SK-N-SH (cell line): ENCODE measurements around the gene FANCE. TPM values are rescaled to one million over a fixed set of nuclear protein-coding genes. Genes with fewer than 3 reads are reported as not detected.

Experiments
- CTCF ChIA-PET: fragments of 300-600, 350-600 bp; formaldehyde crosslinking; extraction: SDS; loops from one replicate; lab custom pipeline; 2021; lab: Yijun Ruan, JAX
- POLR2A ChIA-PET: fragments of 350-600 bp; sonication (Branson Sonifier 250); formaldehyde crosslinking; extraction: SDS; loops from one replicate; lab custom pipeline; 2020; ENCODE audit warnings: antibody characterized with exemption, inconsistent platforms; lab: Yijun Ruan, JAX
- DNase-seq: peaks from one replicate; pipeline ENCODE4 v3.0.0; 2012
- H2AFZ ChIP-seq: fragments of 200-600 bp; sonication (generic); 2 replicates; pipeline ENCODE4 v1.8.1; 2016; ENCODE audit warnings: antibody characterized with exemption, mild to moderate bottlenecking, low read depth
- H3F3A ChIP-seq: fragments of 200-600 bp; sonication (generic); replicated peaks from 2 replicates; pipeline ENCODE3; 2016; ENCODE audit warnings: antibody characterized with exemption, mild to moderate bottlenecking; ENCODE audit not compliant: insufficient read depth
- H3K27ac ChIP-seq, 2 experiments: fragments of 200-500 bp in 1 of 2; fragments of 200-600 bp in 1 of 2; sonication (Bioruptor generic) in 1 of 2; sonication (generic), shearing (Covaris generic) in 1 of 2; 2 replicates each; pipeline versions ENCODE4 v1.5.1 to v1.6.1; 2014 to 2016; ENCODE audit warnings: low read depth in 2 of 2, inconsistent platforms in 1 of 2, low read length in 1 of 2, mild to moderate bottlenecking in 1 of 2, mixed read lengths in 1 of 2
- H3K27me3 ChIP-seq: fragments of 200-600 bp; sonication (generic), shearing (Covaris generic); 2 replicates; pipeline ENCODE4 v1.6.1; 2016; ENCODE audit warnings: mixed run types; ENCODE audit not compliant: insufficient read depth
- H3K36me3 ChIP-seq, 2 experiments: fragments of 200-500 bp in 1 of 2; fragments of 200-600 bp in 1 of 2; sonication (Bioruptor generic) in 1 of 2; sonication (generic) in 1 of 2; replicated peaks in 1 of 2; 2 replicates each; pipeline versions ENCODE3 to v1.5.1; 2014 to 2016; ENCODE audit warnings: low read length in 1 of 2, mild to moderate bottlenecking in 1 of 2; ENCODE audit not compliant: insufficient read depth in 2 of 2, control insufficient read depth in 1 of 2
- H3K4me1 ChIP-seq, 2 experiments: fragments of 200-500 bp in 1 of 2; fragments of 200-600 bp in 1 of 2; sonication (Bioruptor generic) in 1 of 2; sonication (generic), shearing (Covaris generic) in 1 of 2; 2 replicates each; pipeline versions ENCODE4 v1.5.1 to v1.6.1; 2014 to 2016; ENCODE audit warnings: low read depth in 1 of 2, low read length in 1 of 2, mixed run types in 1 of 2; ENCODE audit not compliant: insufficient read depth in 2 of 2, control insufficient read depth in 1 of 2
- H3K4me2 ChIP-seq: fragments of 200-600 bp; sonication (generic), shearing (Covaris generic); 2 replicates; pipeline ENCODE4 v1.6.1; 2017; ENCODE audit warnings: mixed run types
- H3K4me3 ChIP-seq, 2 experiments: fragments of 200-500 bp in 1 of 2; fragments of 200-600 bp in 1 of 2; sonication (Bioruptor generic) in 1 of 2; sonication (generic), shearing (Covaris generic) in 1 of 2; 2 replicates each; pipeline versions ENCODE4 v1.5.1 to v1.8.1; 2014 to 2016; ENCODE audit warnings: low read depth in 2 of 2, inconsistent platforms in 1 of 2, low read length in 1 of 2, mild to moderate bottlenecking in 1 of 2, mixed read lengths in 1 of 2, moderate library complexity in 1 of 2
- H3K79me2 ChIP-seq: fragments of 200-600 bp; sonication (generic); 2 replicates; pipeline ENCODE4 v1.8.1; 2017; ENCODE audit warnings: mild to moderate bottlenecking; ENCODE audit not compliant: insufficient read depth
- H3K9ac ChIP-seq: fragments of 200-600 bp; sonication (generic); 2 replicates; pipeline ENCODE4 v1.6.1; 2017; ENCODE audit warnings: mixed run types
- H3K9me2 ChIP-seq: fragments of 200-600 bp; sonication (generic); 2 replicates; pipeline ENCODE4 v1.6.1; 2017; ENCODE audit warnings: mixed run types
- H3K9me3 ChIP-seq: fragments of 200-600 bp; sonication (generic); 2 replicates; pipeline ENCODE4 v1.6.1; 2017; ENCODE audit warnings: mixed run types, mild to moderate bottlenecking, moderate library complexity
- H4K20me1 ChIP-seq: fragments of 200-600 bp; sonication (generic); 2 replicates; pipeline ENCODE4 v1.6.1; 2017; ENCODE audit warnings: mild to moderate bottlenecking, mixed run types; ENCODE audit not compliant: insufficient read depth
- CTCF ChIP-seq: fragments of 200-600 bp; sonication (generic); IDR thresholded peaks from 2 replicates; pipeline ENCODE4 v1.6.1; 2017; ENCODE audit warnings: antibody characterized with exemption, mild to moderate bottlenecking, moderate library complexity
- ELF1 ChIP-seq: IDR thresholded peaks from 2 replicates; pipeline ENCODE4 v1.4.0; 2012
- EZH2phosphoT487 ChIP-seq: fragments of 200-600 bp; sonication (generic); IDR thresholded peaks from 2 replicates; pipeline ENCODE4 v1.6.1; 2017; ENCODE audit warnings: low read depth, mixed run types, mild to moderate bottlenecking, antibody characterized with exemption, moderate library complexity, borderline replicate concordance
- FOSL2 ChIP-seq: IDR thresholded peaks from 2 replicates; pipeline ENCODE4 v1.4.0; 2012; ENCODE audit warnings: low read depth, mild to moderate bottlenecking, moderate library complexity, borderline replicate concordance
- JUND ChIP-seq: IDR thresholded peaks from 2 replicates; pipeline ENCODE4 v1.4.0; 2012
- MEF2A ChIP-seq: IDR thresholded peaks from 2 replicates; pipeline ENCODE4 v1.4.0; 2012; ENCODE audit warnings: low read depth, borderline replicate concordance
- NFIC ChIP-seq: IDR thresholded peaks from 2 replicates; pipeline ENCODE4 v1.4.0; 2012; ENCODE audit warnings: borderline replicate concordance
- NRF1 ChIP-seq: IDR thresholded peaks from 2 replicates; pipeline ENCODE4 v1.6.1; 2012; ENCODE audit warnings: low read depth, mild to moderate bottlenecking, low read length
- POLR2AphosphoS5 ChIP-seq: IDR thresholded peaks from 2 replicates; pipeline ENCODE4 v1.6.1; 2012; ENCODE audit warnings: low read depth, low read length
- RAD21 ChIP-seq: IDR thresholded peaks from 2 replicates; pipeline ENCODE4 v1.6.1; 2012; ENCODE audit warnings: mild to moderate bottlenecking, low read length
- RCOR1 ChIP-seq: fragments of 150-350 bp; IDR thresholded peaks from 2 replicates; pipeline ENCODE4 v1.6.1; 2017; ENCODE audit warnings: antibody characterized with exemption, low read length
- REST ChIP-seq: IDR thresholded peaks from 2 replicates; pipeline ENCODE4 v1.6.1; 2012; ENCODE audit warnings: mild to moderate bottlenecking, low read depth, low read length, moderate library complexity
- RXRA ChIP-seq: IDR thresholded peaks from 2 replicates; pipeline ENCODE4 v1.4.0; 2012; ENCODE audit warnings: low read depth, mild to moderate bottlenecking, borderline replicate concordance
- TAF1 ChIP-seq: IDR thresholded peaks from 2 replicates; pipeline ENCODE4 v1.6.1; 2012; ENCODE audit warnings: low read depth, mild to moderate bottlenecking, low read length, moderate library complexity, borderline replicate concordance
- TCF12 ChIP-seq: IDR thresholded peaks from 2 replicates; pipeline ENCODE4 v1.4.0; 2012
- TEAD4 ChIP-seq: IDR thresholded peaks from 2 replicates; pipeline ENCODE4 v1.4.0; 2012; ENCODE audit warnings: mild to moderate bottlenecking, borderline replicate concordance; ENCODE audit not compliant: insufficient read depth
- WGBS: methylation state at CpG from one replicate; pipeline ENCODE4 v1.1.6; 2017; ENCODE audit warnings: low lambda C conversion rate; 5-methylcytosine and 5-hydroxymethylcytosine counted together
- polyA plus RNA-seq, 3 experiments: library from polyadenylated mRNA; depleted of rRNA; stranded (reverse); fragments of >200 nt; gene quantifications; 2 replicates each; pipeline ENCODE4 v1.2.3, GENCODE V29; 2012
- TF ChIP-seq, protein P1 (sequence below): IDR thresholded peaks from 2 replicates; pipeline ENCODE4 v1.4.0; 2012; ENCODE audit warnings: low read depth
- TF ChIP-seq, protein P2 (sequence below): IDR thresholded peaks from 2 replicates; pipeline ENCODE4 v1.4.0; 2012; ENCODE audit warnings: low read depth, borderline replicate concordance

Gene FANCE
- polyA plus RNA-seq, 1 of the 3 experiments (the other 2 are of a cell fraction): 5.8 TPM

- 51% methylated on average over 2 of the region's 2 CpGs for WGBS
- no peak overlapping the region for H3K9ac ChIP-seq
- H3K9me3 ChIP-seq: no peaks in the 10 kb centered on the region
- H3K79me2 ChIP-seq: no peaks in the 10 kb centered on the region
- no peaks in the 10 kb centered on the region for H3K4me1 ChIP-seq
- no peaks in the 10 kb centered on the region for H4K20me1 ChIP-seq
- H3K27ac ChIP-seq: no peak overlapping the region
- H3K9me2 ChIP-seq: no peaks in the 10 kb centered on the region
- no peak overlapping the region for H2AFZ ChIP-seq
- H3K36me3 ChIP-seq: no peaks in the 10 kb centered on the region
- POLR2A ChIA-PET: no interaction called here
- no peaks in the 10 kb centered on the region for H3F3A ChIP-seq
- no peak overlapping the region for H3K4me2 ChIP-seq
- CTCF ChIA-PET: interaction anchor here (1.6 to 3.0 kb wide), 2 partner anchors 9 to 15 kb away, joined by 5 to 8 read pairs; no protein-coding TSS in a partner anchor
- DNase-seq: no peak
- H3K27me3 ChIP-seq: no peaks in the 10 kb centered on the region
- TF ChIP-seq RCOR1 (no peak), RAD21 (no peak), TAF1 (no peak), NRF1 (no peak), RXRA (no peak), CTCF (no peak), NFIC (no peak), TEAD4 (no peak), TCF12 (no peak)
- TF ChIP-seq, protein P1, sequence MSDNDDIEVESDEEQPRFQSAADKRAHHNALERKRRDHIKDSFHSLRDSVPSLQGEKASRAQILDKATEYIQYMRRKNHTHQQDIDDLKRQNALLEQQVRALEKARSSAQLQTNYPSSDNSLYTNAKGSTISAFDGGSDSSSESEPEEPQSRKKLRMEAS: no peak
- no peak overlapping the region for H3K4me3 ChIP-seq
Observed at GRCh38 chr6:35508027-35508426, 55.9 kb downstream of the FANCE start.

- no peaks in the 10 kb centered on the region for H3K9me3 ChIP-seq
- H3K9me2 ChIP-seq: no peaks in the 10 kb centered on the region
- no peaks in the 10 kb centered on the region for H3K27me3 ChIP-seq
- H3K4me2 ChIP-seq: no peak overlapping the region
- no peaks in the 10 kb centered on the region for H3K79me2 ChIP-seq
- no peak overlapping the region for H3K4me3 ChIP-seq
- no peak for DNase-seq
- ChIA-PET CTCF (interaction anchor here (1.0 to 3.0 kb wide), 4 partner anchors 9 to 228 kb away, joined by 3 to 8 read pairs (median 4); no protein-coding TSS in a partner anchor), POLR2A (no interaction called here)
- H3K36me3 ChIP-seq: no peaks in the 10 kb centered on the region
- H3K9ac ChIP-seq: no peak overlapping the region
- H4K20me1 ChIP-seq: no peaks in the 10 kb centered on the region
- H3K27ac ChIP-seq: no peak overlapping the region
- 58% methylated on average over 4 of the region's 5 CpGs for WGBS
- no peaks in the 10 kb centered on the region for H3F3A ChIP-seq
- no peaks in the 10 kb centered on the region for H3K4me1 ChIP-seq
- no peak overlapping the region for H2AFZ ChIP-seq
- TF ChIP-seq TCF12 (no peak), EZH2phosphoT487 (no peak), CTCF (no peak), REST (no peak), ELF1 (no peak), MEF2A (no peak), FOSL2 (no peak), RXRA (no peak), POLR2AphosphoS5 (no peak), JUND (no peak)
- TF ChIP-seq, protein P1: no peak
- TF ChIP-seq, protein P2, sequence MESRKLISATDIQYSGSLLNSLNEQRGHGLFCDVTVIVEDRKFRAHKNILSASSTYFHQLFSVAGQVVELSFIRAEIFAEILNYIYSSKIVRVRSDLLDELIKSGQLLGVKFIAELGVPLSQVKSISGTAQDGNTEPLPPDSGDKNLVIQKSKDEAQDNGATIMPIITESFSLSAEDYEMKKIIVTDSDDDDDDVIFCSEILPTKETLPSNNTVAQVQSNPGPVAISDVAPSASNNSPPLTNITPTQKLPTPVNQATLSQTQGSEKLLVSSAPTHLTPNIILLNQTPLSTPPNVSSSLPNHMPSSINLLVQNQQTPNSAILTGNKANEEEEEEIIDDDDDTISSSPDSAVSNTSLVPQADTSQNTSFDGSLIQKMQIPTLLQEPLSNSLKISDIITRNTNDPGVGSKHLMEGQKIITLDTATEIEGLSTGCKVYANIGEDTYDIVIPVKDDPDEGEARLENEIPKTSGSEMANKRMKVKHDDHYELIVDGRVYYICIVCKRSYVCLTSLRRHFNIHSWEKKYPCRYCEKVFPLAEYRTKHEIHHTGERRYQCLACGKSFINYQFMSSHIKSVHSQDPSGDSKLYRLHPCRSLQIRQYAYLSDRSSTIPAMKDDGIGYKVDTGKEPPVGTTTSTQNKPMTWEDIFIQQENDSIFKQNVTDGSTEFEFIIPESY: no peak
Observed at GRCh38 chr6:35508542-35508941, 56.4 kb downstream of the FANCE start.
